HG03064 (cell line): ENCODE measurements around the gene KIFAP3.
"Not testable (repeated sequence)": the region's sequence is repeated elsewhere in the genome, so short reads cannot be mapped to it uniquely, and the experiment has no call there.

Source experiments
- ATAC-seq: cut with Tn5 transposase; IDR thresholded peaks from one replicate; pipeline ENCODE4 v1.9.1; 2021; ENCODE audit warnings: low read depth; ENCODE audit not compliant: unreplicated experiment

KIFAP3 gene

GRCh38 chr1:169925505-169926482 lies 148.7 kb downstream of the KIFAP3 start:
- peak; percentile 67 for ATAC-seq

GRCh38 chr1:169924829-169925228 lies 149.7 kb downstream of the KIFAP3 start:
- no peak for ATAC-seq

GRCh38 chr1:169924063-169924462 lies 150.4 kb downstream of the KIFAP3 start:
- ATAC-seq = no peak

- no peak for ATAC-seq
Measured at GRCh38 chr1:169921080-169921479, 153.4 kb downstream of the KIFAP3 start.

GRCh38 chr1:169918927-169919326 lies 155.6 kb downstream of the KIFAP3 start:
- ATAC-seq = no peak

GRCh38 chr1:169918220-169918619 lies 156.3 kb downstream of the KIFAP3 start:
- not testable (repeated sequence) for ATAC-seq

GRCh38 chr1:169915150-169915549 lies 159.3 kb downstream of the KIFAP3 start:
- no peak for ATAC-seq

- ATAC-seq = no peak
Measured at GRCh38 chr1:169914531-169914930, 160.0 kb downstream of the KIFAP3 start.

GRCh38 chr1:169909499-169909898 lies 165.0 kb downstream of the KIFAP3 start:
- no peak for ATAC-seq

- ATAC-seq = no peak
Measured at GRCh38 chr1:169906938-169907337, 167.6 kb downstream of the KIFAP3 start.

- ATAC-seq = no peak
Measured at GRCh38 chr1:169904834-169905233, 169.7 kb downstream of the KIFAP3 start.

- ATAC-seq = no peak
Measured at GRCh38 chr1:169902751-169903150, 171.7 kb downstream of the KIFAP3 start.

GRCh38 chr1:169901115-169901514 lies 173.4 kb downstream of the KIFAP3 start:
- no peak for ATAC-seq

- ATAC-seq = no peak
Measured at GRCh38 chr1:169900571-169900970, 173.9 kb downstream of the KIFAP3 start.

GRCh38 chr1:169899519-169900217 lies 174.8 kb downstream of the KIFAP3 start:
- no peak for ATAC-seq

- no peak for ATAC-seq
Measured at GRCh38 chr1:169896013-169896412, 178.5 kb downstream of the KIFAP3 start.

- ATAC-seq = no peak
Measured at GRCh38 chr1:169894424-169895145, 179.9 kb downstream of the KIFAP3 start.

- ATAC-seq = peak; percentile 87
Measured at GRCh38 chr1:169893645-169894423, 180.7 kb downstream of the KIFAP3 start, which contains the start of gene SCYL3. TSS of gene SCYL3 (minus strand) at chr1:169893896. CDS start at chr1:169888840, 5,056 bp downstream.

- peak; percentile 11 for ATAC-seq
Measured at GRCh38 chr1:169892927-169893644, 181.4 kb downstream of the KIFAP3 start.
